Fibroblast of lung (primary cell): ENCODE data around the gene TFIP11.

Experiments used
- CTCF ChIP-seq, 2 donors: IDR thresholded peaks in 1 of 2; conservative IDR thresholded peaks in 1 of 2; 1 replicate in 1 of 2; 2 replicates in 1 of 2; pipeline ENCODE4 v1.5.1; 2011 to 2012; ENCODE audit warnings: low read length in 2 of 2, control low read depth in 1 of 2, inconsistent platforms in 1 of 2, low read depth in 1 of 2, mild to moderate bottlenecking in 1 of 2
- EZH2 ChIP-seq: IDR thresholded peaks from 2 replicates; pipeline ENCODE4 v1.5.1; 2012; ENCODE audit warnings: low read length, control low read depth, mild to moderate bottlenecking; ENCODE audit errors: missing control alignments

GRCh38 chr22:26482161-26482560 lies 30.1 kb downstream of the TFIP11 start:
- no peak for TF ChIP-seq CTCF (conservative IDR thresholded peaks at IDR 0.05 in 1 of 2, IDR thresholded peaks at IDR 0.05 in 1 of 2; ENCODE audit: low read depth in 1 of 2, low read length in 2 of 2)
- no peak for TF ChIP-seq EZH2
